A549 (cell line): ENCODE data around the gene SLC12A8. TPM values are rescaled to one million over a fixed set of nuclear protein-coding genes. Genes with fewer than 3 reads are reported as not detected.

Source experiments
- polyA plus RNA-seq, 4 experiments: library from polyadenylated mRNA; depleted of rRNA in 3 of 4; stranded (reverse); fragments of >200 nt; fragmentation: RNase III in 1 of 4; extraction: RNeasy Plus Mini Kit Qiagen cat#74134 plus additional on column Dnase treatment in 1 of 4; gene quantifications; 2 replicates in 3 of 4; 3 replicates in 1 of 4; pipeline ENCODE4 v1.2.3, GENCODE V29; 2011 to 2017
- small RNA-seq, 6 experiments: library from RNA; depleted of rRNA; stranded (forward); fragments of <200 nt; gene quantifications; one replicate each; pipeline ENCODE3, GENCODE V24; 2012

SLC12A8 gene
- polyA plus RNA-seq, 2 of the 4 experiments (the other 2 are of a cell fraction), result 1.1 to 4.2 TPM

Small RNAs within 50 kb of the gene (small RNA-seq; reads per million reads assigned to genes)
- gene MIR5092 (0 reads per million in 6 experiments), gene RNA5SP137 (0 to 0.26 (median 0) reads per million in 6 experiments), gene RNU6-230P (0 reads per million in 6 experiments)

Other genes with a start within 250 kb of the SLC12A8 start
- 5.4 and 7.9 TPM in 2 replicates for gene HEG1, start 156.8 kb downstream of the SLC12A8 start, polyA plus RNA-seq (2011; rRNA removed)
- gene HEG1, start 156.8 kb downstream of the SLC12A8 start, polyA plus RNA-seq (2017; fragmentation: RNase III; extraction: RNeasy Plus Mini Kit Qiagen cat#74134 plus additional on column Dnase treatment), result 5.6 to 6.6 TPM (median 5.9 TPM) in 3 replicates
- gene ZNF148, start 162.6 kb upstream of the SLC12A8 start, polyA plus RNA-seq (2011; rRNA removed), result 23.9 and 26.5 TPM in 2 replicates
- gene ZNF148, start 162.6 kb upstream of the SLC12A8 start, polyA plus RNA-seq (2017; fragmentation: RNase III; extraction: RNeasy Plus Mini Kit Qiagen cat#74134 plus additional on column Dnase treatment), result 9.5 to 11.3 TPM (median 9.9 TPM) in 3 replicates